PC-3 (cell line): ENCODE measurements around the gene SMYD3.

Experiments used
- EZH2 ChIP-seq: fragments of 300-600 bp; sonication (generic); IDR thresholded peaks from one replicate; pipeline ENCODE4 v1.6.1; 2017; ENCODE audit warnings: antibody characterized with exemption, mild to moderate bottlenecking, low read length; ENCODE audit not compliant: unreplicated experiment
- TF ChIP-seq, protein P1 (sequence below): fragments of 300-600 bp; sonication (generic); conservative IDR thresholded peaks from 2 replicates; pipeline ENCODE4 v1.5.1; 2017; ENCODE audit warnings: antibody characterized with exemption, low read depth, mild to moderate bottlenecking, low read length

- TF ChIP-seq, protein P1, sequence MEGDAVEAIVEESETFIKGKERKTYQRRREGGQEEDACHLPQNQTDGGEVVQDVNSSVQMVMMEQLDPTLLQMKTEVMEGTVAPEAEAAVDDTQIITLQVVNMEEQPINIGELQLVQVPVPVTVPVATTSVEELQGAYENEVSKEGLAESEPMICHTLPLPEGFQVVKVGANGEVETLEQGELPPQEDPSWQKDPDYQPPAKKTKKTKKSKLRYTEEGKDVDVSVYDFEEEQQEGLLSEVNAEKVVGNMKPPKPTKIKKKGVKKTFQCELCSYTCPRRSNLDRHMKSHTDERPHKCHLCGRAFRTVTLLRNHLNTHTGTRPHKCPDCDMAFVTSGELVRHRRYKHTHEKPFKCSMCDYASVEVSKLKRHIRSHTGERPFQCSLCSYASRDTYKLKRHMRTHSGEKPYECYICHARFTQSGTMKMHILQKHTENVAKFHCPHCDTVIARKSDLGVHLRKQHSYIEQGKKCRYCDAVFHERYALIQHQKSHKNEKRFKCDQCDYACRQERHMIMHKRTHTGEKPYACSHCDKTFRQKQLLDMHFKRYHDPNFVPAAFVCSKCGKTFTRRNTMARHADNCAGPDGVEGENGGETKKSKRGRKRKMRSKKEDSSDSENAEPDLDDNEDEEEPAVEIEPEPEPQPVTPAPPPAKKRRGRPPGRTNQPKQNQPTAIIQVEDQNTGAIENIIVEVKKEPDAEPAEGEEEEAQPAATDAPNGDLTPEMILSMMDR = no peak
- no peak for TF ChIP-seq EZH2
Measured at GRCh38 chr1:246444617-246445016, 62.5 kb downstream of the SMYD3 start.
